ENCODE data around the gene GALNT14.

DNA sequence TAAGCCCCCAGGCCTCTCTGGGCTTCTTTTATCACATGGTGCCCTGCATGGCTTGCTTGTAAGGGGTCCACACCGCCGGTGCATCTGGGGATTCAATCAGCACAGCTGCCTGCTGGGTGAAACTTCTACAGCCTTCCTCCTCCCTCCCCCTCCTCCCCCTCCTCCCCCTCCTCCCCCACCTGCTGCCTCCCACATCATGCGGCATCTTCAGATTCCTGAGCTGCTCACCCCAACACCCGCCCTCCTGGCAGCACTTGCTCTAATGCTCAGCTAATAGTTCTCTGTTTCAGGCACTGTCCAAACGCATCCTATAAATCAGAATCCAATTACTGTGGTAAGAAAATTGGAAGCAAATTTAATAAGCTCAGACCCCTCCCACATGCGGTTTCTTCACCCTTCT lies 150.7 kb downstream of the GALNT14 start:
- TF ChIP-seq EZH2 (IDR thresholded peaks at IDR 0.05; ENCODE audit: low read length, missing control alignments): no peak
- TF ChIP-seq, protein P1, sequence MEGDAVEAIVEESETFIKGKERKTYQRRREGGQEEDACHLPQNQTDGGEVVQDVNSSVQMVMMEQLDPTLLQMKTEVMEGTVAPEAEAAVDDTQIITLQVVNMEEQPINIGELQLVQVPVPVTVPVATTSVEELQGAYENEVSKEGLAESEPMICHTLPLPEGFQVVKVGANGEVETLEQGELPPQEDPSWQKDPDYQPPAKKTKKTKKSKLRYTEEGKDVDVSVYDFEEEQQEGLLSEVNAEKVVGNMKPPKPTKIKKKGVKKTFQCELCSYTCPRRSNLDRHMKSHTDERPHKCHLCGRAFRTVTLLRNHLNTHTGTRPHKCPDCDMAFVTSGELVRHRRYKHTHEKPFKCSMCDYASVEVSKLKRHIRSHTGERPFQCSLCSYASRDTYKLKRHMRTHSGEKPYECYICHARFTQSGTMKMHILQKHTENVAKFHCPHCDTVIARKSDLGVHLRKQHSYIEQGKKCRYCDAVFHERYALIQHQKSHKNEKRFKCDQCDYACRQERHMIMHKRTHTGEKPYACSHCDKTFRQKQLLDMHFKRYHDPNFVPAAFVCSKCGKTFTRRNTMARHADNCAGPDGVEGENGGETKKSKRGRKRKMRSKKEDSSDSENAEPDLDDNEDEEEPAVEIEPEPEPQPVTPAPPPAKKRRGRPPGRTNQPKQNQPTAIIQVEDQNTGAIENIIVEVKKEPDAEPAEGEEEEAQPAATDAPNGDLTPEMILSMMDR (conservative IDR thresholded peaks at IDR 0.05 in 1 of 2, IDR thresholded peaks at IDR 0.05 in 1 of 2; ENCODE audit: low read depth in 1 of 2, low read length in 2 of 2): no peak

Measured in fibroblast of lung (primary cell).